GM21786 (cell line): Measurements from ENCODE around the gene H6PD.
"Not testable (repeated sequence)": the region's sequence is repeated elsewhere in the genome, so short reads cannot be mapped to it uniquely, and the experiment has no call there.

ENCODE experiments used
- ATAC-seq: cut with Tn5 transposase; IDR thresholded peaks from one replicate; pipeline ENCODE4 v1.9.1; 2021; ENCODE audit not compliant: unreplicated experiment

H6PD gene

GRCh38 chr1:9294405-9294773 lies 59.8 kb downstream of the H6PD start:
- no peak for ATAC-seq

- ATAC-seq: no peak
Observed at GRCh38 chr1:9294910-9295636, 60.5 kb downstream of the H6PD start.

GRCh38 chr1:9295884-9296283 lies 61.3 kb downstream of the H6PD start:
- no peak for ATAC-seq

- no peak for ATAC-seq
Observed at GRCh38 chr1:9296850-9297249, 62.3 kb downstream of the H6PD start.

- ATAC-seq: no peak
Observed at GRCh38 chr1:9297831-9298230, 63.3 kb downstream of the H6PD start.

- no peak for ATAC-seq
Observed at GRCh38 chr1:9298282-9298681, 63.7 kb downstream of the H6PD start.

- ATAC-seq: not testable (repeated sequence)
Observed at GRCh38 chr1:9299571-9300541, 65.3 kb downstream of the H6PD start.

- ATAC-seq: no peak
Observed at GRCh38 chr1:9300573-9300972, 66.0 kb downstream of the H6PD start.

GRCh38 chr1:9302745-9303524 lies 68.4 kb downstream of the H6PD start:
- no peak for ATAC-seq

GRCh38 chr1:9303916-9304315 lies 69.3 kb downstream of the H6PD start:
- no peak for ATAC-seq

GRCh38 chr1:9305216-9305615 lies 70.6 kb downstream of the H6PD start:
- ATAC-seq: no peak

- no peak for ATAC-seq
Observed at GRCh38 chr1:9306006-9306405, 71.4 kb downstream of the H6PD start.

GRCh38 chr1:9307303-9307702 lies 72.7 kb downstream of the H6PD start:
- no peak for ATAC-seq

GRCh38 chr1:9308236-9308785 lies 73.7 kb downstream of the H6PD start:
- no peak for ATAC-seq

GRCh38 chr1:9309080-9309479 lies 74.5 kb downstream of the H6PD start:
- ATAC-seq: no peak

- no peak for ATAC-seq
Observed at GRCh38 chr1:9309991-9310390, 75.4 kb downstream of the H6PD start.

GRCh38 chr1:9311029-9311428 lies 76.5 kb downstream of the H6PD start:
- ATAC-seq: no peak

- no peak for ATAC-seq
Observed at GRCh38 chr1:9311479-9311878, 76.9 kb downstream of the H6PD start.

- no peak for ATAC-seq
Observed at GRCh38 chr1:9312168-9312720, 77.7 kb downstream of the H6PD start.

GRCh38 chr1:9313576-9313975 lies 79.0 kb downstream of the H6PD start:
- ATAC-seq: no peak

GRCh38 chr1:9314111-9314510 lies 79.5 kb downstream of the H6PD start:
- no peak for ATAC-seq
